ENCODE results near the gene EP300.
A peak's percentile ranks its signal among the peaks of the same experiment; 100 is the strongest.
"Not testable (repeated sequence)": the region's sequence is repeated elsewhere in the genome, so short reads cannot be mapped to it uniquely, and the experiment has no call there.

The EP300 gene

DNA sequence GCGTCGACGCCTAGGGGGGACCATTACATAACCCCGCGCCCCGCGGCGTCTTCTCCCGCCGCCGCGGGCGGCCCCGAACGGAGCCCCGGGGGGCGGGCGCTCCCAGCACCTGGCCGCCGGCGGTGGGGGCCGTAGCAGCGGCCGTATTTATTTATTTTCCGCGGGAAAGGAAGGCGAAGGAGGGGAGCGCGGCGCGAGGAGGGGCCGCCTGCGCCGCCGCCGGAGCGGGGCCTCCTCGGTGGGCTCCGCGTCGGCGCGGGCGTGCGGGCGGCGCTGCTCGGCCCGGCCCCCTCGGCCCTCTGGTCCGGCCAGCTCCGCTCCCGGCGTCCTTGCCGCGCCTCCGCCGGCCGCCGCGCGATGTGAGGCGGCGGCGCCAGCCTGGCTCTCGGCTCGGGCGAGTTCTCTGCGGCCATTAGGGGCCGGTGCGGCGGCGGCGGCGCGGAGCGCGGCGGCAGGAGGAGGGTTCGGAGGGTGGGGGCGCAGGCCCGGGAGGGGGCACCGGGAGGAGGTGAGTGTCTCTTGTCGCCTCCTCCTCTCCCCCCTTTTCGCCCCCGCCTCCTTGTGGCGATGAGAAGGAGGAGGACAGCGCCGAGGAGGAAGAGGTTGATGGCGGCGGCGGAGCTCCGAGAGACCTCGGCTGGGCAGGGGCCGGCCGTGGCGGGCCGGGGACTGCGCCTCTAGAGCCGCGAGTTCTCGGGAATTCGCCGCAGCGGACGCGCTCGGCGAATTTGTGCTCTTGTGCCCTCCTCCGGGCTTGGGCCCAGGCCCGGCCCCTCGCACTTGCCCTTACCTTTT lies at the start of gene EP300:
Gene EP300 (plus strand): TSS at position 570 of the 795 bp plus-strand sequence. CDS start 413 bp downstream, outside the sequence.
- peak; percentile 59 for DNase-seq

- DNase-seq, result no peak
Measured at GRCh38 chr22:41043722-41044121, 48.7 kb upstream of the EP300 start.

DNA sequence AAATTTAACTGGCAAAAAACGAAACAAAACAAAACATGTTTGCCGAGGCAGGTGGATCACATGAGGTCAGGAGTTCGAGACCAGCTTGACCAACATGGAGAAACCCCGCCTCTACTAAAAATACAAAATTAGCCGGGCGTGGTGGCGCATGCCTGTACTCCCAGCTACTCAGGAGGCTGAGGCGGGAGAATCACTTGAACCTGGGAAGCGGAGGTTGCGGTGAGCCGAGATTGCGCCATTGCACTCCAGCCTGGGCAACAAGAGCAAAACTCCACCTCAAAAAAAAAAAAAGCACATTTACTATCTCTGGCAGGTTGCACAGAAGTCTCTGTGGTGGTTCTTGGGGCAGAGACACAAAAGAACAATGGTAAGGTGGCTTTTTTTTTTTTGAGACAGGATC lies 46.8 kb upstream of the EP300 start:
- DNase-seq, result not testable (repeated sequence)

GRCh38 chr22:41047801-41048211 lies 44.6 kb upstream of the EP300 start:
- no peak for DNase-seq

- DNase-seq, result not testable (repeated sequence)
Measured at GRCh38 chr22:41048345-41048744, 44.0 kb upstream of the EP300 start.

DNA sequence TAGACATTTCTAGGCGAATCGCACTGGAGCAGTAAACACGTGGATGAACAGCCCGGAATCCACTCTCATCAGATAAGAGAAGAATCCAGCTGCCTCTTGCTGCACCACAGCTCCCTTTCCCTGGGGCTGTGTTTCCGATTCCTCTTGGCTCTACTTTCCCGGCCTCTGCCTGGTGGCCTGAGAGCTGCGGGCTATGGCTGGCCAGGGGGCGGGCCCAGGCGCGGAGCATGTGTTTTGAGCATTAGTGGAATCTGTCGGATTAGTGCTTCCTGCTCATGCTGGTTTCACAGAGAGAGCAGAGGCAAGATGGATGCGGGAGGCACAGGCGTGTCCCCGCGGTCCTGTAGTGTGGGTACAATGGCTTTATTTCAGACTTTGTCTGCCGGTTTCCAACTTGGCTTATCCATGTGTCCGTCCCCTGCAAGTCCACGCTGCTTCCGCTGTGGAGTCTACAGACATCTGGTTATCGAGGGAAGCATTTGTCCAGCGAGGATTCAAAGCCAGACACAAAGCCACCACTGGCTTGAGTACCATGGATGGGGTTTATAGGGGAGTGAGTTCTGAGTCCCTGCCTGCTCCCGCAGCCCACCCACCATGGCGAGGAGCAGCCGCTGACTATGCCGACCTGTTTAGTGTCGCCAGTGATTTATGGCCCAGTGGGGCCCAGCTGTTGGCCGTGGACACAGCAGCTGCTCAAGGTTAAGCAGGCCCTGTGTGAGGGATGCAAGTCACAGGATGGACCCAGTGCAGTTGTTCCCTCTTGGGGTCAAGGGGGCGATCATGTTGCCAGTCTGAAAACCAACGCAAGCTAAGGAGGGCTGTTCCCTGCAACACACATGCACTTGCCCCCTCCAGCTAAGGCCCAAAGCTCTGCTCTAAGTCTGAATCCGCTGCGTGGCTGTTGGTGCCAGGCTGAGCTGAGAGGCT lies 43.3 kb upstream of the EP300 start:
- DNase-seq, result no peak

DNA sequence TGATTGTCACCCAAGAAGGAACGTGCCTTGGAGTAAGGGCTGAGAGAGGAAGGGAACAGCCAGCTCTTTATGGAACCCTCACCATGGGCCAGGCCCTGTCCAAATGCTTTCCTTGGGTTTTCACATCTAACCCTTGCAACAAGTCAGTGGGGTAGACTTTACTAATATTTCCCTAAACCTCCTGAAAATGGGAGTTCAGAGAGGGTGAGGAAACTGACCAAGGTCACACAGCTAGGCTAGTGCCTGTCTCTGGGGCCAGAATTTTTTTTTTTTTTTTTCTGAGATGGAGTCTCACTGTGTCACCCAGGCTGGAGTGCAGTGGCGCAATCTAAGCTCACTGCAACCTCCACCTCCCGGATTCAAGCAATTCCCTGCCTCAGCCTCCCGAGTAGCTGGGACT lies 42.6 kb upstream of the EP300 start:
- DNase-seq, result not testable (repeated sequence)

GRCh38 chr22:41050883-41051282 lies 41.5 kb upstream of the EP300 start:
- no peak for DNase-seq

DNA sequence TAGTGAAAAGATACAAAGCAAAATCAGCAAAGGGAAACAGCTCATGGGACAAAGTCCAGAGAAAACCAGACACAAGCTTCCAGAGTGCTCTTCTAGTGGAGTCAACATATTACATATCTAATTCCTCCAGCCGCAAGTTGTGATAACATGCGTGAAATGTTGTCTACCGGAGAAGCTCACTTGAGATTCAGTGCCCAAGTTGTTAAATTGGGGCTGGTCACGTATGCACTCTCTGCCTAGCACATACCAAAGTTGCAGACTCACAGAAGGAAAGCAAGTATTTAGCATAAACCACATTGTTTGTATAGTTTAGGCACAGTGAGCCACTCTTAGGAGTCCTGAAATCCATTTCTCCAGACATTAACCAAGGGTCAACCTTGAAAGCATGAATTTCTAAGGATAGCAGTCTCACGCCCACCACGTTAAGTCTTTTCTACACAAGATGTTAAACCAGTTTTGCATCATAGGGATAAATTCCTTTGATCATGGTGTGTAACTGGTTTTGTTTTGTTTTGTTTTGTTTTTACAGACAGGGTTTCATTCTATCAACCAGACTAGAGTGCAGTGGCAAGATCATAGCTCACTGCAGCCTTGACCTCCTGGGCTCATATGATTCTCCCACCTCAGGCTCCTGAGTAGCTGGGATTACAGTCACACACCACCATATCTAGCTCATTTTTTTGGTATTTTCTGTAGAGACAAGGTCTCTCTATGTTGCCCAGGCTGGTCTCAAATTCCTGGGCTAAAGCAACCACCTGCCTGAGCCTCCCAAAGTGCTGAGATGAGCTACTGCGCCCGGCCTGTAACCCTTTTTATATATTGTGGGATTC lies 39.5 kb upstream of the EP300 start:
- DNase-seq, result no peak

DNA sequence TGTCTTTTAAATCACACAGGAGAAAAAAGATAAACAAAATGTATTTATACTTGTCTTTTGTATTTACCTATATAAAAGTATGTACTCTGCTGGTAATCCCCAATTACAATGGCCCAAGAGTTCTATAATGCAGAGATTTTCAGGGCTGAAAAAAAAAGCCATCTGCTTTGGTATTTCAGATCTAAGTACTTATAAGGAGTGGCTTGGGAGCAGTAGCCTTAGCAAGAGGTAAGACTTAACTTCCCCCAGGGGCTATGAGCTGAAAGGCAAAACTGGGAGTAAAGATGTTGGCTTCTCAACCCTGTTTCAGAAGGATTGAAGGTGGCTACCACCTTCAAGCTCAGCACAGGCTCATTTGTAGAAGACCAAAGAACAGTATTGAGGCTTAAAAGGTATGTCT lies 35.3 kb upstream of the EP300 start:
- no peak for DNase-seq

GRCh38 chr22:41062146-41062545 lies 30.2 kb upstream of the EP300 start:
- DNase-seq, result no peak

- not testable (repeated sequence) for DNase-seq
Measured at GRCh38 chr22:41064326-41064725, 28.1 kb upstream of the EP300 start.

GRCh38 chr22:41066341-41066740 lies 26.1 kb upstream of the EP300 start:
- not testable (repeated sequence) for DNase-seq

DNA sequence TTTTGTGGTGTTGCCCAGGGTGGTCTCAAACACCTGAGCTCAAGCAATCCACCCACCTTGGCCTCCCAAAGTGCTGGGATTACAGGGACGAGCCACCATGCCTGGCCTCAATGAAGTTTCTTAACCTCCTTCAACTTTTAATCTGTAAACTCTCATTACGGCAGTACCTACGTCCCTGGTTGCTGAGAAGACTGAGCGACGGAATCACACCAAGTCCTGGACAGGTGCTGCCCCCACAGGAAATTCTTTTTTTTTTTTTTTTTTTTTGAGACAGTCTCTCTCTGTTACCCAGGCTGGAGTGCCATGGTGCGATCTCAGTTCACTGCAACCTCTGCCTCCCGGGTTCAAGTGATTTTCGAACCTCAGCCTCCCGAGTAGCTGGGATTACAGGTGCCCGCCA lies 24.4 kb upstream of the EP300 start:
- not testable (repeated sequence) for DNase-seq

- DNase-seq, result no peak
Measured at GRCh38 chr22:41070665-41071331, 21.6 kb upstream of the EP300 start.

GRCh38 chr22:41074061-41074460 lies 18.3 kb upstream of the EP300 start:
- no peak for DNase-seq

DNA sequence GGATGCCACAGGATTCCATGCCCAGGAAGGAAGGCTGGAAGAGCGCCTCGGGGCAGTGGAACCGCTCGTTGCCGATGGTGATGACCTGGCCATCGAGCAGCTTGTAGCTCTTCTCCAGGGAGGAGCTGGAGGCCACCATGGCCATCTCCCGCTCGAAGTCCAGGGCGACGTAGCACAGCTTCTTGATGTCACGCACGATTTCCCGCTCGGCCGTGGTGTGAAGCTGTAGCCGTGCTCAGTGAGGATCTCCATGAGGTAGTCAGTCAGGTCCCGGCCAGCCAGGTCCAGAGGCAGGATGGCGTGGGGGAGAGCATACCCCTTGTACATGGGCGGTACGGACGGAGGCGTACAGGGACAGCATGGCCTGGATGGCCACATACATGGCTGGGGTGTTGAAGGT lies 17.9 kb upstream of the EP300 start:
- DNase-seq, result no peak

- no peak for DNase-seq
Measured at GRCh38 chr22:41074941-41075710, 17.3 kb upstream of the EP300 start.

DNA sequence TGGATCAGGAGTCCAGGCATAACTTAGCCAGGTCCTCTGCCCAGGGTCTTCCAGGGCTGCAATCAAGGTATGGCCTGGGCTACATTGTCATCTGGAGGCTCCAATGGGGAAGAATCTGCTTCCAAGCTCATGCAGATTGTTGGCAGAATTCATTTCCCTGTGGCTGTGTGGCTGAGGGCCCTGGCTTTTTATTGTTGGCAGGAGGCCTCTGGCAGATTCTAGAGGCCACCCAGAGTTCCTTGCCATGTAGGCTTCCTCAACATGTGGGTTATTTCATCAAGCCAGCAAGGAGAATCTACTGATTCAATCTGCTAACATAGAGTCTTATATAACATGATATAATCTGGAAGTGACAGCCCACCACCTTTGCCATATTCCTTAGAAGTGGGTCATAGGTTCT lies 16.4 kb upstream of the EP300 start:
- DNase-seq, result no peak

DNA sequence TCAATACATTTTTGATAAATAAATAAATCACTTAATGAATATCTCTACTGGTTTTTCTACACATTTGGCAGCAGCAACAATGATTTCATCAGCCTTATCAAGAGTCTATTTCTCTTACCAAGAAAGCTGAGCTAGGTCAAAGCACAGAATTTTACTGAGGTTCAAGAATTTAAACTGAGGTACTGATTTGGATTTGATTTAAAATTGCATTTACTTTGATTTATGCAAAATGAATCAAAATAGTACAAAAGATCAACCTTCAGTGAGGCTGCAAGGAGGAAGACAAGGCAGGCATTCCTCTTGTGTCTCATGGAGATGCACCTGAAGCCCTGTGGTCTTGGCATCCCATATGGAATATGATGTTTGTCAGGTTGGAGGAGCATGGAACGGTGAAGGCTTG lies 15.5 kb upstream of the EP300 start:
- no peak for DNase-seq

DNA sequence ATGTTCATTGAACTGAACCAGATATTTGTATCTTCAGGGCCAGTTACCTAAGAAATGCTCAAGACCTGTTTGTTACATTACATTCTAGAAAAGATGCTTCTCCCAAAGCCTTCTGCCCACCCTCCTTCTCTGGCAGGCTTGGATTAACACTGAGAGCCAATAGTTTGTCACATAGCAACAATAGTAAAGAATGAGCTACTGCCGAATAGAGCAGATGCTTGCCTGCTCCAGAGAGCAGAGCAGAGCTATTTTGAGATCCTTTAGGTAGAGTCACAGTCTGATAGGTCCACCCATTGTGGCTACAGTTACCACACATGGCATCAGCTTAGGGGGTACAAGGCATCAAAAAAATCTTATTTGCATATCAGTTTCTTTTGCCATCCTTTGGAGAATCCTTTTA lies 13.5 kb upstream of the EP300 start:
- DNase-seq, result no peak

GRCh38 chr22:41085842-41086241 lies 6.5 kb upstream of the EP300 start:
- no peak for DNase-seq

Measured in NCI-H345 (cell line).